HG02571 (cell line): ENCODE data around the gene TMTC4.

Source experiments
- ATAC-seq: cut with Tn5 transposase; IDR thresholded peaks from one replicate; pipeline ENCODE4 v1.9.1; 2021; ENCODE audit warnings: mild to moderate bottlenecking, moderate library complexity; ENCODE audit not compliant: unreplicated experiment

Gene TMTC4

DNA sequence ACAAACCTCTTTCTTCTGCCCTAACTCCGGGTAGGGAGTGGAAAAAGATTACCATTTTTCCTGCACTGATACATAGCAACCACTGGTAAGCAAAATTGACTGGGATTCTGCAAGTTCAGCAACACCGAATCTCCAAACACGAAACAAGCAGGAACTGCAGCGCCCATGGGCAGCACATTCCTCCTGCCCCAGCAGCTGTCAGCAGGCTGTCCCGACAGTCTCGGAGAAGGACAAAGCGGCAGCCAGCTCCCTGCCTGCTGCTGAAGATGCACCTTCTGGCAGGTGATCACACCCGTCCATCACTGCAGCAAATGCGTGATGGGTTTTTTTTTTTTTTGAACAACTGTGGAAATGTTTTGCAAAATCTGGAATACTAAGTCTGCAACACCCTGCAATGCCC, 6.7 kb downstream of the TMTC4 start:
- no peak for ATAC-seq

- ATAC-seq: no peak
Measured at GRCh38 chr13:100666124-100666523, 8.5 kb downstream of the TMTC4 start.

- no peak for ATAC-seq
Measured at GRCh38 chr13:100665403-100665802, 9.2 kb downstream of the TMTC4 start.

DNA sequence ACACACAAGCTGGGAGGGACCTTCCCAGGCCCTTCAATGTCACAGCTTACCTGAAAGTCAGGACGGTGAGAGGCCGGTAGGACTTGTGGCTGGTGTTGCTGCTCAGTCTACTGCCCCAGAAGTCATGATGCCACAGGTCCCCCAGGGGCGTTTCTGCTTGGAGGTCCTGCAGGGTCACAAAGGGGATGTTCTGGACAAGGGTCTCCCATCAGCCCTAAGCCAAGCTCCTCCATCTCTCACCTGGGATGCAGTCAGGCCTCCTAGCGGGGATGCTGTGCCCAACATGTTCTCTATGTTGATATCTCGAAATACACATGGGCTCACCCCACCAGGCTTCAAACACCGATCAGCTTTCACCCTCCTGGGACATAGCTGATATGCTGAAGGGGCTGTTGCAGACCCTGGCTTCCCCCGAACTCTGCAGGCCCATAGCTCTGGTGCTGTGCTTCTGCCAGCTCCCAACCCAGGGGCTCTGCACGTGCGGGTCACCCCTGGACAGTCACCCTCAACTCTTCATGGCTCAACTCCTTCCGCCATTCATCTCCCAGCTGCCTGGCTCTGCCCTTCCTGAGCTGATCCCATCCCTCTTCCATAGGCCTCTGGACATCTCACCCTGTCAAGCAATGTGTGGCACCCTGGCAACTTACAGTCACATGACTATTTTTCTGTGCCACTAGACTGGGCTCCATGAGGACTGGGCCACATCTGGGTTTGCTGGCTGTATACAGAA, 10.3 kb downstream of the TMTC4 start:
- ATAC-seq: no peak

GRCh38 chr13:100662468-100663211, 12.0 kb downstream of the TMTC4 start:
- no peak for ATAC-seq

- no peak for ATAC-seq
Measured at GRCh38 chr13:100660761-100661160, 13.8 kb downstream of the TMTC4 start.

DNA sequence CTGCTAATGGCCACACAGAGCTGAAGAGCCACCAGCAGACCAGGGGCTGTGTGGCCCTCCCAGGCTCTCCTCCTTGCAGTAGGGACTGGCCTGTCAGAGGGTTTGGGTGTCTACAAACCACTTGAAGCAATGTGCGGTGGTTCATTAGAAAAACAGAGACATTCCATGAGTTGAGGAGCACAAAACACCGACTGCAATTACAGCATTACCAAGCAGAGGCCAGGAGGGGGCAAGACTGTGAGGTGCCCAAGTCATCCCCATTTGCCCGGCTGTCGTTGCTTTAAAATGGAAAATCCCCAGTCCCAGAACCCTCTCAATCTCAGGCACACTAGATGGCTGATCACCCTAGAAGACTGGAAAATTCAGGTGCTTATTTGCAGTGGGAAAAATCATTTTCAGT, 15.0 kb downstream of the TMTC4 start:
- no peak for ATAC-seq

- no peak for ATAC-seq
Measured at GRCh38 chr13:100658363-100658762, 16.2 kb downstream of the TMTC4 start.

- ATAC-seq: no peak
Measured at GRCh38 chr13:100657881-100658315, 16.7 kb downstream of the TMTC4 start.

GRCh38 chr13:100652510-100652909, 22.1 kb downstream of the TMTC4 start:
- ATAC-seq: no peak

- ATAC-seq: no peak
Measured at GRCh38 chr13:100650326-100650725, 24.3 kb downstream of the TMTC4 start.

- no peak for ATAC-seq
Measured at GRCh38 chr13:100648354-100648753, 26.2 kb downstream of the TMTC4 start.

- ATAC-seq: no peak
Measured at GRCh38 chr13:100646871-100647270, 27.7 kb downstream of the TMTC4 start.

GRCh38 chr13:100646030-100646673, 28.4 kb downstream of the TMTC4 start:
- no peak for ATAC-seq

DNA sequence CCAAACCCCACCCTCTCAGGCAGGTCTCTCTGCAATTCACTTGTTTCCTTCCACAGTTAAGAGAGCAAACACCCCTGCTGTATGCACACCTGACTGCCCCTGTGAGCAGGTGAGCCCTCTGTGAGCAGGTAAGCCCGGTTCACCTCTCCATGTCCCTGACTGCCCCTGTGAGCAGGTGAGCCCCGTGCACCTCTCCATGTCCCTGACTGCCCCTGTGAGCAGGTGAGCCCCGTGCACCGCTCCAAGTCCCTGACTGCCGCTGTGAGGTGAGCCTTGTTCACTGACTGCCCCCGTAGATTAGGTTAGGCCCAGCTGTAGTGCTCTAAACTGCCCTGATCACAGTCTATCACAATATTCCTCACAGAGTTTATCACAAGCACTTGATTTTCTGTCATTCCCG, 29.2 kb downstream of the TMTC4 start:
- no peak for ATAC-seq

GRCh38 chr13:100644371-100644770, 30.2 kb downstream of the TMTC4 start:
- no peak for ATAC-seq

DNA sequence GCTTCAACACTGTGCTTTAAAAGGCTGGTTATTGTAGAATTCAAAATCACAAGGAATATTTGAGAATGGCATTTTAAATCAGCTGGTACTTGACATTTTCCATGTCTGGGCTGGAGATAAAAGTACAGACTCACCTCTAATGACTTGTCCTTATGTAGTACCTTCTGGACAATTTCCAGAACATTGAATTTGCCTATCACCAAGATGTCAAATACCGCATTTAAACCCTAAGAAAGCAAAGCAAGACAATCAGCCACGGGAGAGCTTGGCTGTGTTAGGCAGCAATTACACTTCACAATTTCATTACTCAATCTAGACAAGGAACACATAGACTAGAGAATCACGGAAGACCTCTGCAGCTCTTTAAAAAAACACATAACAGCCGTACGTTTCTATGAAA, 36.8 kb downstream of the TMTC4 start:
- no peak for ATAC-seq

DNA sequence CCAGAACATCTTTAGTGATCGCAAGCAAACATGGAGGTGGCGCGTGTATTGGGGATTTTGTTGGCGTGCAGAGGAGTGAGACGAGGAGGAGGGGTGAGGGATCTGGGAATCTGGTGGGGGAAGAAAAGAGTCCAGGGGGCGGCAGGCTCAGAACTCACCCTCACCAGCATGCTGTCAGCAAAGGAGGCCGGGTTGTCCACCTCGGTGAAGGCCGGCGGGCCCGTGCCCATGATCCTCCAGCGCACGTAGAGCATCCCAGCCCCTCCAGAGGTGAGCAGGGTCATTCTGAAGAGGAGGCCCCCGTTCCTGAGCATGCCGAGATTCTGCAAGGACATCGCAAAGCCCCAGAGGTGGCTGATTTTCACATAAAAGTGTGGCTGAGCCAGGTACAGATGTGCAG, 37.2 kb downstream of the TMTC4 start:
- ATAC-seq: no peak

DNA sequence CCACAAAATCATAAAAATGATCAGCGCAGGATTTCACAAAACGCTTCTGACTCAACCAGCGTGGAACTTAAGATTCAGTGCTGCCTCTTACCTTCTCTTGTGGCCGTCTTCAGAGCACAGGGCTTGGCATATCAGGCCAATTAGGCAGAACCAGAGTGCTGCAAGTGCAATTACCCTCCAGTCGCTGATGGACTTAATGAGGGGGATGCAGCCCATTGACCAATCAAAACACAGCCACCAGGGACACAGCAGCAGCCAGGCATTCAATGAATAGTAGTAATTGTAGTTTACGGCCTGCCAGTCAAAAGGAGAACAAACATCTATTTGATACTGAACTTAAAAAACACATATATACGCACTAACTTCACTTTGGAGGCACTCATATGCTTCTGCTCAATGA, 38.2 kb downstream of the TMTC4 start:
- no peak for ATAC-seq

GRCh38 chr13:100636004-100636403, 38.6 kb downstream of the TMTC4 start:
- no peak for ATAC-seq

DNA sequence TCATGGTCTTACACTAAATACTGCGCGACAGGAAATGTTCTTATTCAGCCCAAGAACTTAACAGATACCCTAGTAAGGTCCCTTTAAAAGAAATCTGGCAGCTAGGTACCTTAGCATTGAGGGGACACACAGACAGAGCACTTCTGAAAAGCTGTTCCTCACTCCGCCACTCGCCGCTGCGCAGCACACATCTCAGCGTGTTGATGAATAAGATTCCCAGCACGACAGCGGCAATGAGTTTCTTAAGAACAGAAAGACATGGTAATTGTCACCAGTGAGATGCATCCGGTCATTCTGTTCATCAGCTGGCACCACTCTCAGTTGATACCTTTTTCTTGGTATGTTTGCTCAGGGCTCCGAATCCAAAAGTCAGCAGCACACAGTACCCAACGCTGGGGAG, 39.9 kb downstream of the TMTC4 start:
- no peak for ATAC-seq

DNA sequence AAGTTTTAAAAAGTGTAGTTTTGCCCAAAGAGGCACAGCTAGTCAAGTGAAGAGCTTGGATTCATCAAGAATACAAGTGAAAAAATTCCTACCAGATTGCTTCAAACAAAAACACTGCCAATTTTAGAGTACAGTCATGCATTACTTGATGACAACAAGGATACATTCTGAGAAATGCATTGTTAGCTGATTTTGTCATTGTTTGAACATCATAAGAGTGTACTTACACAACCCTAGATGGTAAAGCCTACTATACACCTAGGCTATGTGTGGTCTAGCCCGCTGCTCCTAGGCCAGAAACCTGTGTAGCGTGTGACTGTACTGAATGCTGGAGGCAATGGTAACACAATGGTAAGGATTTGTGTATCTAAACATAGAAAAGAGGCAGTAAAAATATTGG, 41.1 kb downstream of the TMTC4 start:
- no peak for ATAC-seq
